Kidney capillary endothelial cell (primary cell): ENCODE measurements around the gene CSTPP1.
"Not testable (repeated sequence)": the region's sequence is repeated elsewhere in the genome, so short reads cannot be mapped to it uniquely, and the experiment has no call there.

Experiments used
- DNase-seq: peaks from one replicate; pipeline ENCODE4 v3.0.0-alpha.2; 2018; ENCODE audit warnings: low spot score

The CSTPP1 gene

GRCh38 chr11:47101406-47101805, 164.8 kb downstream of the CSTPP1 start:
- no peak for DNase-seq

DNA sequence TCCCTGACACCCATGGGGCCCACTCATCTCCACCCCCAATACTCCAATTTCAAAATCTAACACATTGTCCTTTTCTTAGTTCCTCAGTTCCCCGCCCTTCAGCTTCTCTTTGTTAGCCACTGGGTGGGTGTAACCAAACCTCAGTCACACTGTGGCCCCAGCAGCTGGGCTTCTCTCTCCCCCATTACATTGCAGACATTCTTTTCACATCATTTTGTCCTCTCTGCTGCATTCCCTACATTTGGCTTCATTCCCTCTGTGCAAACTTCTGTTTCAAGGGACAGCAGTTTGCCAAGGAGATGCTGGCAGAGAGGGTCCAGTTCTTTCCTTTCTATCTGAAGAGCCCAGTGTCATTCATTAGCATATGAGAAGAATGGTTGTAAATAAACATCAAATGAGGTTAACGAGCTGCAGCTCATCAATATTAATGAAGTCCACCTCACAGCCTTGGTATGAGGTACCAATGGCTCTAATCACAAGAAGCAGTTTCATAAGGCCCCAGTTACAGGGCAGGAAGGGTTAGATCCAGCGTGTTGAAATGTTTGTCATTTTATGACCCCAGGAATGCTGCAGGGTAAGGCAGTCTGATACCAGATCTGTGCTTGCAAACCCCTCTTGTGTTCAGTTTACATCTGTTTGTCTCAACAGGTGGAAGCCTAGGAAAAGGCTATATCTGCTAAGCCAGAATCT, 167.8 kb downstream of the CSTPP1 start:
- DNase-seq: no peak

GRCh38 chr11:47105541-47105940, 169.0 kb downstream of the CSTPP1 start:
- no peak for DNase-seq

- DNase-seq: no peak
These were observed 169.4 kb downstream of the CSTPP1 start for GRCh38 chr11:47105974-47106373.

GRCh38 chr11:47106798-47107411, 170.3 kb downstream of the CSTPP1 start:
- no peak for DNase-seq

DNA sequence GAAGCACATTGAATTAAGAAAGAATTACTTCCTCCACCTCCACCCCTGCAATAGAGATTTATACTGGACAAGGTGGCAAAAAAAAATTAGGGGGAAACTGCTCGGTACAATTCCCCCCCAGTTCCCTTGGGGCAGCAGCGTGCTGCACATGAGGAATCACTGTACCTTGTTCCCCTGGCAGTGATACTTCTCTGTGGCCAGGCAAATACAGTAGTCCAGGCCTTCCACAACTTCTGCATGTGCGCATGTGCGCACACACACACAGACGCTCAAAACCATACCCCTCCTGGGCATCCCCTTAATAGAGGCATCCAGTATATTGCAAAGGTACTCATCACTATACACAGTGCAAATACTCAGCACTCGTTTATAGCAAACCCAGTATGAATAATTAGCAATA, 171.2 kb downstream of the CSTPP1 start:
- DNase-seq: no peak

DNA sequence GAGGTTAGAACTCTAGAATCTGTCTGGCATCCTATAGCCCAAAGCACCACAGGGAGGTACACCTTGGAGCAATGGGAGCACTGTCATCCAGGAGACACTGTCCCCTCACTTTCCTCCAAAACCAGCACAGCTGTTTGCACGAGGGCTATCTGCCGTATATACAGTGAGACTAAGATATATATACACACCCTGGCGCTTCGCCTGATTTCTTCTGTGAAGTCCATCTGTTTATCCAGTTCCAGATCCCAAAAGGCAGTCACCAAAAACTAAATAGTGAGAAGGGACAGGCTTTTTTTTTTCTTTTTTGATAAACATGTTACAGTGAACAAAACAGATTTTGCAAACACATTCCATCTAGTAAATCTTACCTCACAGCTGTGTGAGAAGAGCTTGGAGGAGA, 171.7 kb downstream of the CSTPP1 start:
- DNase-seq: no peak

DNA sequence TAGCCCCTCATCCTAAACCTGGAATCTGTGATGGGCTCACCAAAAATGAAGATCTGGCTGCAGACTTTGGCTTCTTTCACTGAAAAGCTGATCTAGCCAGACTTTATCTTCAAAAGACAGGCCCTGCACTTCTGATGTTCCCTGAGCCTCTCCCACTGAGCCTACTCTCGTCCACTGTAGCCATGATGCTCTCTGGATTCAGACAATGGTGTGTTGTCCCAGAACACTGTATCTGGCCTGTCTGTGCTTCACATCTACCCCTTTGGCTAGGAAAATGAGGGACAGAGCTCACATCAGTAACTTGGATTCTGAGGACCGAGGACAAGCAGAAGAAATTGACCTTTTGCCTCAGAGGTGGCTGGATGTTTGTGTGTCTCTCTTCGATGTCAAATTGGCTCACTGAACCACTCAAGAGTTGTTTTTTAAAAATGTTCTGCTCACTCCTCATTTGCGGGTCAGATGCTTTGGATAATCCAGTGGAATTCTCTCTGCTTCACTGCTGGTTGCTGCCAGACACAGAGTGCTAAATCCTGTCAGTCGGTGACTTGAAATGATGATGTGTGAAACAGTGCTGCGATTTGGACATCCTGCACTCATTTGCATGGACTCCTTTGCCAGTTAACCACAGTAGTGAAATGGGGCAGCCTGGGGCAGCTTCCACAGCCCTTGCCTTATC, 172.6 kb downstream of the CSTPP1 start:
- DNase-seq: no peak

GRCh38 chr11:47109727-47110246, 173.2 kb downstream of the CSTPP1 start:
- no peak for DNase-seq

GRCh38 chr11:47111318-47111804, 174.8 kb downstream of the CSTPP1 start:
- DNase-seq: no peak

- DNase-seq: not testable (repeated sequence)
These were observed 176.4 kb downstream of the CSTPP1 start for GRCh38 chr11:47112941-47113340.

DNA sequence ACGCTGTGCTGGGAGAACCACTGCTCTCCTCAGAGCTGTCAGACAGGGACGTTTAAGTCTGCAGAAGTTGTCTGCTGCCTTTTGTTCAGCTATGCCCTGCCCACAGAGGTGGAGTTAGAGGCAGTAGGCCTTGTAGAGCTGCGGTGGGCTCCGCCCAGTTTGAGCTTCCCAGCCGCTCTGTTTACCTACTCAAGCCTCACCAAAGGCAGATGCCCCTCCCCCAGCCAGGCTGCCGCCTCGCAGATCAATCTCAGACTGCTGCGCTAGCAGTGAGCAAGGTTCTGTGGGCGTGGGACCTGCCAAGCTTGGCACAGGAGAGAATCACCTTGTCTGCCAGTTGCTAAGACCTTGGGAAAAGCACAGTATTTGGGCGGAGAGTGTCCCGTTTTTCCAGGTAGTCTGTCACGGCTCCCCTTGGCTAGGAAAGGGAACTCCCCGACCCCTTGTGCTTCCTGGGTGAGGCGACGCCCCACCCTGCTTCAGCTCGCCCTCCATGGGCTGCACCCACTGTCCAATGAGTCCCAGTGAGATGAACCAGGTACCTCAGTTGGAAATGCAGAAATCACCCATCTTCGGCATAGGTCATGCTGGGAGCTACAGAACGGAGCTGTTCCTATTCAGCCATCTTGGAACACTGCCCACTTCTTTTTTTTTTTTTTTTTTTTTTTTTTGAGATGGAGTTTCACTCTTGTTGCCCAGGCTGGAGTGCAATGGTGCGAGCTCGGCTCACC, 182.6 kb downstream of the CSTPP1 start:
- DNase-seq: not testable (repeated sequence)

- DNase-seq: no peak
These were observed 184.5 kb downstream of the CSTPP1 start for GRCh38 chr11:47121056-47121455.

GRCh38 chr11:47121731-47122130, 185.2 kb downstream of the CSTPP1 start:
- DNase-seq: no peak

- no peak for DNase-seq
These were observed 186.5 kb downstream of the CSTPP1 start for GRCh38 chr11:47123094-47123493.

DNA sequence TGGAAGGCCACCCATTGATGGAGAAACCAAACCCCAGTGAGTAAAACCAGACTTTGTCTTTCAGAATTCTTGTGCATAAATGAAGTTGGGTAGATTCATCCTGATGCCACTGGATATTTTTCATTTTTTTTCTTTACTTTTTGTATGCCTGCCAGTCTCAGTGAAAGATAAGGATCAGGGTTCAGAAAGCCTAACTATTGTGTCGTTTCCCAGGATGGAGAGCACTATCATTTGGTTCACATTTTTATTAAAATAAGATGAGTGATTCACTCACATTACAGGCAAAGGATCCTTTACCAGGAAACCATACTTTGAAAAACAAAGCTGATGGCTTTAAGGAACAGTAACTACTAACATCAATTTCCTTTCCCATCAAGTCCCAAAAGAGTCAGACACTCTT, 188.1 kb downstream of the CSTPP1 start:
- DNase-seq: no peak

- no peak for DNase-seq
These were observed 188.5 kb downstream of the CSTPP1 start for GRCh38 chr11:47125083-47125482.

- no peak for DNase-seq
These were observed 190.7 kb downstream of the CSTPP1 start for GRCh38 chr11:47127213-47127612.

DNA sequence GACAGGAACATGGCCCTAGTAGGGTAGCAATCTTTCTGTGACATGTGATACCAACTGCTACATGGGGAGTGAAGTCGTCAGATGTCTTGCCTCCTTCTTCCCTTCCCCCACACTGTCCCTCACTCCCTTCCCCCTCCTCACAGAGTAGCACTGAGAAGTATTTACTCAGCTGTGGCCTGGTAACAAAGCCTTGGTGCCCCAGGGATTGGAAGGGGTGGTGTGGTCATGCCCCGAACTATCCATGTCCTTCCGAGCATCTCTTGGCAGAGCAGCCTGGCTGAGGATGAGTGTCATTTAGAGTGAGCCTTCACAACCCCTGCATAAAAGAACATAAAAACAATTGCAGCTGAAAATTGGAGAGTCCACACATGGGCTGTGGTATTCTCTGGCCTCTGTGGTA, 194.0 kb downstream of the CSTPP1 start:
- DNase-seq: no peak

GRCh38 chr11:47131136-47131535, 194.6 kb downstream of the CSTPP1 start:
- no peak for DNase-seq

- DNase-seq: no peak
These were observed 195.9 kb downstream of the CSTPP1 start for GRCh38 chr11:47132490-47132889.

GRCh38 chr11:47132981-47133380, 196.4 kb downstream of the CSTPP1 start:
- no peak for DNase-seq
